HepG2 (cell line): ENCODE results near the gene MTR. TPM values are rescaled to one million over a fixed set of nuclear protein-coding genes. Genes with fewer than 3 reads are reported as not detected.
A peak's percentile ranks its signal among the peaks of the same experiment; 100 is the strongest.

Experiments
- AGO2 ChIP-seq: fragments of 200-400 bp; formaldehyde crosslinking; optimal IDR thresholded peaks from 2 replicates; pipeline ENCODE3; 2017; ENCODE audit warnings: mild to moderate bottlenecking, low read depth, low read length, moderate library complexity
- ELF4 ChIP-seq: sonication (generic); formaldehyde crosslinking; IDR thresholded peaks from 2 replicates; pipeline ENCODE4 v1.5.0; 2020; ENCODE audit warnings: missing genetic modification reagents, mild to moderate bottlenecking, moderate library complexity, borderline replicate concordance
- HNRNPUL1 ChIP-seq: fragments of 200-400 bp; formaldehyde crosslinking; IDR thresholded peaks from 2 replicates; pipeline ENCODE4 v1.6.1; 2017; ENCODE audit warnings: low read depth, mild to moderate bottlenecking, low read length, moderate library complexity
- MTF1 ChIP-seq: sonication (generic); formaldehyde crosslinking; IDR thresholded peaks from 2 replicates; pipeline ENCODE4 v1.5.0; 2020; ENCODE audit warnings: missing genetic modification reagents
- PAF1 ChIP-seq: IDR thresholded peaks from 2 replicates; pipeline ENCODE4 v1.6.1; 2016; ENCODE audit warnings: missing genetic modification reagents, missing compliant biosample characterization
- PPARG ChIP-seq: conservative IDR thresholded peaks from 2 replicates; pipeline ENCODE4 v1.6.1; 2016; ENCODE audit warnings: missing biosample characterization, missing genetic modification reagents
- REXO4 ChIP-seq: sonication (generic); formaldehyde crosslinking; IDR thresholded peaks from 2 replicates; pipeline ENCODE4 v1.8.0; 2022; ENCODE audit warnings: missing genetic modification reagents, mild to moderate bottlenecking, borderline replicate concordance
- SRSF4 ChIP-seq: fragments of 200-400 bp; formaldehyde crosslinking; IDR thresholded peaks from one replicate; pipeline ENCODE4 v1.6.1; 2018; ENCODE audit warnings: mild to moderate bottlenecking, low read depth, low read length, moderate library complexity; ENCODE audit not compliant: poor library complexity, severe bottlenecking
- YEATS4 ChIP-seq: sonication (generic); formaldehyde crosslinking; IDR thresholded peaks from 2 replicates; pipeline ENCODE4 v1.4.0; 2020; ENCODE audit warnings: missing genetic modification reagents, borderline replicate concordance
- ZBTB2 ChIP-seq: sonication (generic); formaldehyde crosslinking; IDR thresholded peaks from 2 replicates; pipeline ENCODE4 v1.8.0; 2022; ENCODE audit warnings: low read depth, missing genetic modification reagents
- ZNF337 ChIP-seq: sonication (generic); formaldehyde crosslinking; IDR thresholded peaks from 2 replicates; pipeline ENCODE4 v1.5.1; 2020; ENCODE audit warnings: missing genetic modification reagents, low read depth, mild to moderate bottlenecking, borderline replicate concordance
- polyA plus RNA-seq, 8 experiments: library from polyadenylated mRNA; depleted of rRNA in 3 of 8; stranded (reverse) in 7 of 8; unstranded in 1 of 8; fragments of >200 nt; fragmentation: Illumina TruSeq in 4 of 8; extraction: Trizol in 4 of 8; gene quantifications; 2 replicates each; pipeline versions ENCODE4 v1.2.1 to v1.2.3, GENCODE V29; 2011 to 2016; ENCODE audit warnings: low read depth in 4 of 8, missing spikeins in 1 of 8, mixed read lengths in 1 of 8; ENCODE audit not compliant: insufficient read depth in 1 of 8
- total RNA-seq, 5 experiments: library from RNA; depleted of rRNA; stranded (reverse); fragments of >200 nt; fragmentation: Illumina TruSeq; extraction: Trizol; gene quantifications; 2 replicates each; pipeline ENCODE4 v1.2.3, GENCODE V29; 2016; ENCODE audit warnings: low read depth in 1 of 5
- TF ChIP-seq, protein P1 (sequence below): IDR thresholded peaks from 2 replicates; pipeline ENCODE4 v1.6.1; 2016; ENCODE audit warnings: low read depth, control low read depth
- TF ChIP-seq, protein P2 (sequence below): sonication (generic); formaldehyde crosslinking; IDR thresholded peaks from 2 replicates; pipeline ENCODE4 v1.4.0; 2020; ENCODE audit warnings: mild to moderate bottlenecking, missing genetic modification reagents
- TF ChIP-seq, protein P3 (sequence below): IDR thresholded peaks from 2 replicates; pipeline ENCODE4 v1.6.1; 2012; ENCODE audit warnings: inconsistent platforms
- TF ChIP-seq, protein P4 (sequence below): conservative IDR thresholded peaks from 2 replicates; pipeline ENCODE4 v1.6.1; 2018; ENCODE audit warnings: missing genetic modification reagents
- TF ChIP-seq, protein P5 (sequence below): sonication (generic); formaldehyde crosslinking; IDR thresholded peaks from 2 replicates; pipeline ENCODE4 v1.9.0; 2021; ENCODE audit warnings: mild to moderate bottlenecking, missing genetic modification reagents

The MTR gene
- total and polyA plus RNA-seq, 2 of the 13 experiments (the other 11 are each of a cell fraction or from before 2014, with no cell fraction given) = 16.3 to 36.1 TPM

DNA sequence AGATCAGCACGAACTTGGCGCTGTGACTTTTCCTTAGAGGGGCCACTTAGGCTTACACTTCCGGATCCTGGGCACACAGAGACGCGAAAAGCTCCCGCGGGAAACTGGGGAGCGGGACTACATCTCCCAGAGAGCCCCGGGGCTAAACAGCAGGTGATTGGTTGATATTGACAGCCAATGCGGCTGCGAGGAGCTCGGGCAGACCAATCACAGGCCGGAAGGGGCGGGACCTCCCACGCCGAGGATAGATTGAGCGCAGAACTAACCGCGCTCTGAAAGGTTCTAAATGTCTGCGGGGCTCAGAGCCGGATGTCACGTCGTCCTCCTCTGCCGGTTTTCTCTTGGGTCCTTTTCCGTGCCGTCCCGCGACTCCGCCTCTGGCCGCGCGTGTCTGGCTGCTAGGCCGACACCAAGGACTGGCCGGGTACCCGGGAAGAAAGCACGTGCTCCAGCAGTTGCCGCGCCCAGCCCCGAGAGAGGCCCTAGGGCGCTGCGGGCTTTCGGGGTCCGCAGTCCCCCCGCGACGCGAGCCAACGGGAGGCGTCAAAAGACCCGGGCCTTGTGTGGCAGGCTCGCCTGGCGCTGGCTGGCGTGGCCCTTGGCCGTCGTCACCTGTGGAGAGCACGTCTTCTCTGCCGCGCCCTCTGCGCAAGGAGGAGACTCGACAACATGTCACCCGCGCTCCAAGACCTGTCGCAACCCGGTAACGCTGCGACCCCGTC, at the start of gene MTR (continued):
- TF ChIP-seq, protein P1, sequence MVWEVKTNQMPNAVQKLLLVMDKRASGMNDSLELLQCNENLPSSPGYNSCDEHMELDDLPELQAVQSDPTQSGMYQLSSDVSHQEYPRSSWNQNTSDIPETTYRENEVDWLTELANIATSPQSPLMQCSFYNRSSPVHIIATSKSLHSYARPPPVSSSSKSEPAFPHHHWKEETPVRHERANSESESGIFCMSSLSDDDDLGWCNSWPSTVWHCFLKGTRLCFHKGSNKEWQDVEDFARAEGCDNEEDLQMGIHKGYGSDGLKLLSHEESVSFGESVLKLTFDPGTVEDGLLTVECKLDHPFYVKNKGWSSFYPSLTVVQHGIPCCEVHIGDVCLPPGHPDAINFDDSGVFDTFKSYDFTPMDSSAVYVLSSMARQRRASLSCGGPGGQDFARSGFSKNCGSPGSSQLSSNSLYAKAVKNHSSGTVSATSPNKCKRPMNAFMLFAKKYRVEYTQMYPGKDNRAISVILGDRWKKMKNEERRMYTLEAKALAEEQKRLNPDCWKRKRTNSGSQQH = no peak
- TF ChIP-seq MTF1 (CRISPR knock-in tag) (peak; percentile 78; the same call in 1 of the 2 replicates), SRSF4 (no peak), ZNF337 (peak; percentile 35), PAF1 (CRISPR knock-in tag) (no peak), ZBTB2 (CRISPR knock-in tag) (no peak; the same call in 1 of the 2 replicates), PPARG (CRISPR knock-in tag) (no peak; the same call in 1 of the 2 replicates), AGO2 (peak; percentile 83), REXO4 (CRISPR knock-in tag) (0 out of 2 replicates have a peak, but pooled peaks have one; percentile 41), YEATS4 (CRISPR knock-in tag) (peak; percentile 91), ELF4 (CRISPR knock-in tag) (peak; percentile 58; the same call in 1 of the 2 replicates), HNRNPUL1 (no peak)
- TF ChIP-seq, protein P2, sequence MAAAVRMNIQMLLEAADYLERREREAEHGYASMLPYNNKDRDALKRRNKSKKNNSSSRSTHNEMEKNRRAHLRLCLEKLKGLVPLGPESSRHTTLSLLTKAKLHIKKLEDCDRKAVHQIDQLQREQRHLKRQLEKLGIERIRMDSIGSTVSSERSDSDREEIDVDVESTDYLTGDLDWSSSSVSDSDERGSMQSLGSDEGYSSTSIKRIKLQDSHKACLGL (CRISPR knock-in tag) = peak; percentile 97
- TF ChIP-seq, protein P3, sequence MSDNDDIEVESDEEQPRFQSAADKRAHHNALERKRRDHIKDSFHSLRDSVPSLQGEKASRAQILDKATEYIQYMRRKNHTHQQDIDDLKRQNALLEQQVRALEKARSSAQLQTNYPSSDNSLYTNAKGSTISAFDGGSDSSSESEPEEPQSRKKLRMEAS = peak; percentile 96
- TF ChIP-seq, protein P4, sequence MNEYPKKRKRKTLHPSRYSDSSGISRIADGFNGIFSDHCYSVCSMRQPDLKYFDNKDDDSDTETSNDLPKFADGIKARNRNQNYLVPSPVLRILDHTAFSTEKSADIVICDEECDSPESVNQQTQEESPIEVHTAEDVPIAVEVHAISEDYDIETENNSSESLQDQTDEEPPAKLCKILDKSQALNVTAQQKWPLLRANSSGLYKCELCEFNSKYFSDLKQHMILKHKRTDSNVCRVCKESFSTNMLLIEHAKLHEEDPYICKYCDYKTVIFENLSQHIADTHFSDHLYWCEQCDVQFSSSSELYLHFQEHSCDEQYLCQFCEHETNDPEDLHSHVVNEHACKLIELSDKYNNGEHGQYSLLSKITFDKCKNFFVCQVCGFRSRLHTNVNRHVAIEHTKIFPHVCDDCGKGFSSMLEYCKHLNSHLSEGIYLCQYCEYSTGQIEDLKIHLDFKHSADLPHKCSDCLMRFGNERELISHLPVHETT (CRISPR knock-in tag) = 0 out of 2 replicates have a peak, but pooled peaks have one; percentile 63
- TF ChIP-seq, protein P5, sequence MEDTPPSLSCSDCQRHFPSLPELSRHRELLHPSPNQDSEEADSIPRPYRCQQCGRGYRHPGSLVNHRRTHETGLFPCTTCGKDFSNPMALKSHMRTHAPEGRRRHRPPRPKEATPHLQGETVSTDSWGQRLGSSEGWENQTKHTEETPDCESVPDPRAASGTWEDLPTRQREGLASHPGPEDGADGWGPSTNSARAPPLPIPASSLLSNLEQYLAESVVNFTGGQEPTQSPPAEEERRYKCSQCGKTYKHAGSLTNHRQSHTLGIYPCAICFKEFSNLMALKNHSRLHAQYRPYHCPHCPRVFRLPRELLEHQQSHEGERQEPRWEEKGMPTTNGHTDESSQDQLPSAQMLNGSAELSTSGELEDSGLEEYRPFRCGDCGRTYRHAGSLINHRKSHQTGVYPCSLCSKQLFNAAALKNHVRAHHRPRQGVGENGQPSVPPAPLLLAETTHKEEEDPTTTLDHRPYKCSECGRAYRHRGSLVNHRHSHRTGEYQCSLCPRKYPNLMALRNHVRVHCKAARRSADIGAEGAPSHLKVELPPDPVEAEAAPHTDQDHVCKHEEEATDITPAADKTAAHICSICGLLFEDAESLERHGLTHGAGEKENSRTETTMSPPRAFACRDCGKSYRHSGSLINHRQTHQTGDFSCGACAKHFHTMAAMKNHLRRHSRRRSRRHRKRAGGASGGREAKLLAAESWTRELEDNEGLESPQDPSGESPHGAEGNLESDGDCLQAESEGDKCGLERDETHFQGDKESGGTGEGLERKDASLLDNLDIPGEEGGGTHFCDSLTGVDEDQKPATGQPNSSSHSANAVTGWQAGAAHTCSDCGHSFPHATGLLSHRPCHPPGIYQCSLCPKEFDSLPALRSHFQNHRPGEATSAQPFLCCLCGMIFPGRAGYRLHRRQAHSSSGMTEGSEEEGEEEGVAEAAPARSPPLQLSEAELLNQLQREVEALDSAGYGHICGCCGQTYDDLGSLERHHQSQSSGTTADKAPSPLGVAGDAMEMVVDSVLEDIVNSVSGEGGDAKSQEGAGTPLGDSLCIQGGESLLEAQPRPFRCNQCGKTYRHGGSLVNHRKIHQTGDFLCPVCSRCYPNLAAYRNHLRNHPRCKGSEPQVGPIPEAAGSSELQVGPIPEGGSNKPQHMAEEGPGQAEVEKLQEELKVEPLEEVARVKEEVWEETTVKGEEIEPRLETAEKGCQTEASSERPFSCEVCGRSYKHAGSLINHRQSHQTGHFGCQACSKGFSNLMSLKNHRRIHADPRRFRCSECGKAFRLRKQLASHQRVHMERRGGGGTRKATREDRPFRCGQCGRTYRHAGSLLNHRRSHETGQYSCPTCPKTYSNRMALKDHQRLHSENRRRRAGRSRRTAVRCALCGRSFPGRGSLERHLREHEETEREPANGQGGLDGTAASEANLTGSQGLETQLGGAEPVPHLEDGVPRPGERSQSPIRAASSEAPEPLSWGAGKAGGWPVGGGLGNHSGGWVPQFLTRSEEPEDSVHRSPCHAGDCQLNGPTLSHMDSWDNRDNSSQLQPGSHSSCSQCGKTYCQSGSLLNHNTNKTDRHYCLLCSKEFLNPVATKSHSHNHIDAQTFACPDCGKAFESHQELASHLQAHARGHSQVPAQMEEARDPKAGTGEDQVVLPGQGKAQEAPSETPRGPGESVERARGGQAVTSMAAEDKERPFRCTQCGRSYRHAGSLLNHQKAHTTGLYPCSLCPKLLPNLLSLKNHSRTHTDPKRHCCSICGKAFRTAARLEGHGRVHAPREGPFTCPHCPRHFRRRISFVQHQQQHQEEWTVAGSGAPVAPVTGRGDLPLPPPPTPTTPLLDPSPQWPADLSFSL (CRISPR knock-in tag) = 0 out of 2 replicates have a peak, but pooled peaks have one; percentile 64
